Cardiac muscle cell (in vitro differentiated cells and primary cell): ENCODE measurements around the gene HSPB6. TPM values are rescaled to one million over a fixed set of nuclear protein-coding genes. Genes with fewer than 3 reads are reported as not detected.

Experiments used
- DNase-seq, 2 donors: peaks; one replicate each; pipeline versions ENCODE4 v3.0.0 to v3.0.0-alpha.2; 2010 to 2017; ENCODE audit warnings: low read depth in 1 of 2, low spot score in 1 of 2
- H3K27ac ChIP-seq: fragments of 200-600 bp; sonication (generic); 2 replicates; pipeline ENCODE4 v1.5.1; 2016
- H3K27me3 ChIP-seq: fragments of 200-600 bp; sonication (generic); 2 replicates; pipeline ENCODE4 v1.6.0; 2016; ENCODE audit warnings: control low read depth
- H3K36me3 ChIP-seq: fragments of 200-600 bp; sonication (generic); 2 replicates; pipeline ENCODE4 v1.5.1; 2016; ENCODE audit warnings: control low read depth
- H3K4me1 ChIP-seq: fragments of 200-600 bp; sonication (generic); 2 replicates; pipeline ENCODE4 v1.8.1; 2017; ENCODE audit warnings: low read depth, mild to moderate bottlenecking, mixed run types
- H3K4me3 ChIP-seq: fragments of 200-600 bp; sonication (generic); 2 replicates; pipeline ENCODE4 v1.5.1; 2016; ENCODE audit warnings: mild to moderate bottlenecking
- H3K9me3 ChIP-seq: fragments of 200-600 bp; sonication (generic); 2 replicates; pipeline ENCODE4 v1.5.1; 2017; ENCODE audit warnings: low read depth, mild to moderate bottlenecking, control low read depth
- CTCF ChIP-seq: IDR thresholded peaks from 2 replicates; pipeline ENCODE4 v1.5.1; 2012; ENCODE audit warnings: low read depth, mild to moderate bottlenecking, low read length
- polyA plus RNA-seq: library from polyadenylated mRNA; unstranded; fragments of >200 nt; fragmentation: Nextera tagmentation; extraction: Ambion mirVana; gene quantifications from 2 replicates; pipeline ENCODE4 v1.2.1, GENCODE V29; 2016
- total RNA-seq: library from RNA; depleted of rRNA; stranded (reverse); fragments of >200 nt; gene quantifications from 2 replicates; pipeline ENCODE4 v1.2.3, GENCODE V29; 2016

The HSPB6 gene
- total and polyA plus RNA-seq, 2 experiments from 2014 or later = 0.51 to 2.6 TPM

GRCh38 chr19:35788205-35788960 is 31.6 kb upstream of the HSPB6 start:
- no peaks in the 10 kb centered on the region for H3K36me3 ChIP-seq
- no peak for DNase-seq

DNA sequence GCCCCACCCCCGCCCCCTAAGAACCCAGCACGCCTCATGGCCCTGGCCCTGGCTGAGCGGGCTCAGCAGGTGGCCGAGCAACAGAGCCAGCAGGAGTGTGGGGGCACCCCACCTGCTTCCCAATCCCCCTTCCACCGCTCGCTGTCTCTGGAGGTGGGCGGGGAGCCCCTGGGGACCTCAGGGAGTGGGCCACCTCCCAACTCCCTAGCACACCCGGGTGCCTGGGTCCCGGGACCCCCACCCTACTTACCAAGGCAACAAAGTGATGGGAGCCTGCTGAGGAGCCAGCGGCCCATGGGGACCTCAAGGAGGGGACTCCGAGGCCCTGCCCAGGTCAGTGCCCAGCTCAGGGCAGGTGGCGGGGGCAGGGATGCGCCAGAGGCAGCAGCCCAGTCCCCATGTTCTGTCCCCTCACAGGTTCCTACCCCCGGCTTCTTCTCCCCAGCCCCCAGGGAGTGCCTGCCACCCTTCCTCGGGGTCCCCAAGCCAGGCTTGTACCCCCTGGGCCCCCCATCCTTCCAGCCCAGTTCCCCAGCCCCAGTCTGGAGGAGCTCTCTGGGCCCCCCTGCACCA is 30.5 kb upstream of the HSPB6 start:
- no peak overlapping the region for H3K4me3 ChIP-seq
- no peak for TF ChIP-seq CTCF
- DNase-seq = no peak

More at GRCh38 chr19:35788205-35788960, 31.6 kb upstream of the HSPB6 start:
- Histone ChIP-seq H3K27me3 (no peaks in the 10 kb centered on the region), H3K4me3 (no peak overlapping the region), H3K27ac (no peak overlapping the region), H3K9me3 (no peaks in the 10 kb centered on the region), H3K4me1 (no peaks in the 10 kb centered on the region)
- TF ChIP-seq CTCF = no peak

DNA sequence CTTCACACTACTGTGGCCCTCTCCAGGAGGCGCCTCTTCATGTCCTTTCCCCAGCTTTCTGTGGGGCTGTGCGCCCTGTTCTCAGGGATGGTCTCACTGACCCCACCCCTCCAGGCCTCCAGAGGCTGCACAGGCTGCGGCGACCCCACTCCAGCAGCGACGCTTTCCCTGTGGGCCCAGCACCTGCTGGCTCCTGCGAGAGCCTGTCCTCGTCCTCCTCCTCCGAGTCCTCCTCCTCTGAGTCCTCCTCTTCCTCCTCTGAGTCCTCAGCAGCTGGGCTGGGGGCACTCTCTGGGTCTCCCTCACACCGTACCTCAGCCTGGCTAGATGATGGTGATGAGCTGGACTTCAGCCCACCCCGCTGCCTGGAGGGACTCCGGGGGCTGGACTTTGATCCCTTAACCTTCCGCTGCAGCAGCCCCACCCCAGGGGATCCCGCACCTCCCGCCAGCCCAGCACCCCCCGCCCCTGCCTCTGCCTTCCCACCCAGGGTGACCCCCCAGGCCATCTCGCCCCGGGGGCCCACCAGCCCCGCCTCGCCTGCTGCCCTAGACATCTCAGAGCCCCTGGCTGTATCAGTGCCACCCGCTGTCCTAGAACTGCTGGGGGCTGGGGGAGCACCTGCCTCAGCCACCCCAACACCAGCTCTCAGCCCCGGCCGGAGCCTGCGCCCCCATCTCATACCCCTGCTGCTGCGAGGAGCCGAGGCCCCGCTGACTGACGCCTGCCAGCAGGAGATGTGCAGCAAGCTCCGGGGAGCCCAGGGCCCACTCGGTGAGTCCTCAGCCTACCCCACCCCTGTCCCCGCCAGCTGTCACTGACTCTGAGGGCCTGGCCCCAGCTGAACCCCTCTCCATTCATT is 29.7 kb upstream of the HSPB6 start:
- no peak overlapping the region for H3K27ac ChIP-seq
- TF ChIP-seq CTCF = no peak
- H3K36me3 ChIP-seq = no peaks in the 10 kb centered on the region
- no peak overlapping the region for H3K4me3 ChIP-seq
- no peaks in the 10 kb centered on the region for H3K4me1 ChIP-seq
- DNase-seq = no peak
- no peaks in the 10 kb centered on the region for H3K9me3 ChIP-seq
- no peaks in the 10 kb centered on the region for H3K27me3 ChIP-seq

More for the DNA sequence above, 30.5 kb upstream of the HSPB6 start:
- no peaks in the 10 kb centered on the region for H3K9me3 ChIP-seq
- H3K4me1 ChIP-seq = no peaks in the 10 kb centered on the region
- H3K27me3 ChIP-seq = no peaks in the 10 kb centered on the region
- H3K36me3 ChIP-seq = no peaks in the 10 kb centered on the region
- no peak overlapping the region for H3K27ac ChIP-seq

DNA sequence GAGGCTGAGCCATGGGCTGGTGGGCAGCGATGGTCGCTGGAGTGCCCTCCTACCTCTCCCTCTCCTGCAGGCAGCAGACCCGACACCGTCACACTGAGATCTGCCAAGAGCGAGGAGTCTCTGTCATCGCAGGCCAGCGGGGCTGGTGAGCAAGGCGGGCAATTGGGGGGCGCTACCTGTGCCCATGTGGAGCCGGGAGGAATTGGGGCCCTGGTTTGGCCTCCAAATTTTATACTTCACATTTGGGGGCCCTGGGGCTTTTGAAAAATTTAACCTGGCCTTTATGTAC is 28.5 kb upstream of the HSPB6 start:
- no peaks in the 10 kb centered on the region for H3K4me1 ChIP-seq
- H3K27ac ChIP-seq = no peak overlapping the region
- no peak overlapping the region for H3K4me3 ChIP-seq
- no peaks in the 10 kb centered on the region for H3K9me3 ChIP-seq
- DNase-seq = no peak
- no peak for TF ChIP-seq CTCF
- H3K27me3 ChIP-seq = no peaks in the 10 kb centered on the region
- H3K36me3 ChIP-seq = no peaks in the 10 kb centered on the region

GRCh38 chr19:35784503-35785338 is 27.9 kb upstream of the HSPB6 start:
- Histone ChIP-seq H3K4me3 (no peak overlapping the region), H3K4me1 (no peaks in the 10 kb centered on the region), H3K27me3 (no peaks in the 10 kb centered on the region), H3K9me3 (no peaks in the 10 kb centered on the region), H3K36me3 (no peaks in the 10 kb centered on the region), H3K27ac (no peak overlapping the region)
- TF ChIP-seq CTCF = no peak
- peak in 1 of 2 donors; percentile 33 for DNase-seq
